GM12801 (cell line): ENCODE results near the gene FAM149A.

ENCODE experiments used
- CTCF ChIP-seq: IDR thresholded peaks from one replicate; pipeline ENCODE4 v1.5.1; 2011; ENCODE audit warnings: control low read depth; ENCODE audit not compliant: insufficient read length; ENCODE audit errors: extremely low read depth

Gene FAM149A

DNA sequence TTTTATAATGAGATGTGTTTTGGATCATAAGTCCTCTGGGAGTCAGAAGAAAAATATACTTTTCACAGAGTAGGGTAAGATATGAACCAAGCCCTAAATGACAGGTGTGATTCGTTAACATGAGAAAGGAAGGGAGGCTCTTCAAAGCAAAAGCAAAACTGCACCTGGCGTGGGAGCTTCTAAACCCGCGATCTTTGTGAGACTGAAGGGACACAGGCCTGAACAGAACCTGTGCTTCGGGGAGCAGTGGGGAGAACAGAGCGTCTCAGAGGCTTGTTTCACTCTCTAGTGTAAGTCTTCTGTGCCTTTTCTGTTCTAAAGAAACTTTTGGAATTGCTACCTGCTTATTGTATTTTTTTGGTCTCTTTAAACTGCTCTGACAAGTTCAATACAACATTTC is 56.6 kb downstream of the FAM149A start:
- no peak for TF ChIP-seq CTCF

DNA sequence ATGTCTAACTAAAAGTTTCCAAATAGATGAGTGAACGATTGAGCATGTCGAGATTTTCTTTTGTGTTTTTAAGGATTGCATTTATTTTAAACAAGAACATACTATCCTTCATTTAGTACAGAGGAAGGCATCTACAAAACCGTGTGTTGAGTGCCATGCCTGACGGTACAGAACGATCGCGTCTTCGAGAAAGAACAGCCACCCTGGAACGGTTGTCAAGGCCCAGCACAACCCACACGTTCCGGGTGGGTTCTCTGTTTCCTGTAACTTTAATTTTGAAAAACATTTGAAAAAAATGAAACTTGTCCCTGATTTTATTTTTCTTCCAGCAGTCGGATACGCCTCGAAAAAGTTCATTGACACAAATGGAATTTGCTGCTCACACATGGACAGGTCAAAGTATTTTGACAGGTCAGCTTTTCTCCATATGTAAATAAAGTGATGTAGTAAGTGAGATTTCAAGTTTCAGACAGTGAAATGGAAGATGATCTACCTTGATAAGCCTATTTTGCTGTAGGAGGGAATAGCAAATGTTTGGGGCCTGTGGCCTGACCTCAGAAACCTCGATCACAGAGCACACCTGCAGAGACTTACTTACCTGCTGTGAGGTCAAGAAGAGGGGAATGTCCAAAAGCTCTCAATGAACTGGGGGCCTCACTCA is 62.5 kb downstream of the FAM149A start:
- no peak for TF ChIP-seq CTCF

- no peak for TF ChIP-seq CTCF
These were observed 63.1 kb downstream of the FAM149A start for GRCh38 chr4:186167605-186168004.

DNA sequence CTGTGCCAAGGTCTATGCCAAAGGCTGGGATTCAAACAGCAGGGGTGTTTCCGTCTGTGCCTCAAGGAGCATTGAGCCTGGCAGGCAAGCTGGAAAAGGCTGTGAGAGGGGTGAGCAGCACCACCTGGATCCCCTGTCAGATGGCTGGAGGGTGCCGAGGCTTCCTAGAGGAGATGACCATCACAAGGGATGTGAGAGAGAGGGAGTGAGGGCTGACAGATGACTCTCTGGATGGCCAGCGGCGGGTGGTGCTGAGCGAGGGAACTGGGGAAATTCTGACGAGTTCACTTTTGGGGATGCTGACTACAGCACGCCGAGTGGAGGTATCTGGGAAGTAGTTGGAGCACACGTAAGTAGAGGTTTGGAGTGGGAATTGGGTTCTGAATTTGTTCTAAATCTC is 64.2 kb downstream of the FAM149A start:
- TF ChIP-seq CTCF: no peak

GRCh38 chr4:186169333-186169944 is 64.9 kb downstream of the FAM149A start:
- TF ChIP-seq CTCF: no peak

DNA sequence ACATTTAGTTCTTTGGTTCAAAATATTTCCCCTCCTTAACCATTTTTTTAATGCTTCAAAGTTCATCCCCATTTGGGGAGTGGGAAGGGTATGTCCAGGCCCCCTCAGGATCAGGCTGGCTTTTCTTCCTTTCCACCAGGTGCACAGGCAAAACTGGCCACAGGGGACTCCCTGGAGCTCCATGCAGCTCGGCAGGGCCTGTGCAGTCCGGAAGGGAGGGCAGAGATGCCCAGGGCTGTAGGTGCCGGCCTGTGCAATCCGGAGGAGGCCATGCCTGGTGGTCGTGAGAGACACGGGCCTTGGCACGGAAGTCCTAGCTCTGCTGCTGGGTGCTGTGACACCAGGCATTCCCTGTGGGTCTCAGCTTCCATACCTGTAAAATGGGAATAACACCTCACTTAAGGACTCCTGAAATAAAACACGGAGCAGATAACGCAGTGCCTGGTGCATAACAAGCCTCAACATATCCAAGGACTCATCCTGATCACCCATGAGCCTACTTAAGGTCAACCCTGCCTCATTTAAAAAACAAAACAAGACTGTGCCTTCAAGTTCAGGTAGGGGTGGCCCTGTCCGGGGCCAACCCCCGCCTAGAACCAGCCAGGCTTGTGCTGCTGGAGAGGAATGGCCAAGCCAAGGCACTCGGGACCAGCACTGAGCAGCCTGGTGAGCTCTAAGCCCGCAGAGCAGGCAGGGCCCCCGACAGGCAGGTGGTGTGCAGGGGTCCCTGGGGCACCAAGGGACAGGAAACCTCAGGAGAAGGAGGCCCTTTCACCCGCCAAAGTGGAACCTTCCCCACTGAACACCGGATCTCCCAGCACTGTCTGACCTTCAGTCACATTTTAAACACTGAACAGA is 65.7 kb downstream of the FAM149A start:
- no peak for TF ChIP-seq CTCF

DNA sequence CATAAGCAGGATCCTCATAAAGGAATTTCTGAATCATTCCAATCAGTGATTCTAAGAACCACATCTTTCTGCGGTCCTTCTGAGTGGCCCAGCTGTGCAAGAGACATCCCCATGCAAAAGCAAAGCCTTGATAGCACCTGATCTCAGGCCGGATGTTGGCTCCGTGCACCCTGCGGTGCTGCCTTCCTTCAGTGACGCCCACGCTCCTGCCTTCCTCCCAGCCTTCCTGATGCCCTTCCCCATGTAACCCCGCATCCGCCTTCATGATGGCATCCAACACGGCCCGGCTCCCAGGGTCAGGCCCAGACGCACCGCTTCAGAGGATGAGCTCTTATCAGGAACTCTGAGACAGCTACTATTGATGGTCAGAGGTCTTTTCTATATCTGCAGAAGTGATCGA is 66.5 kb downstream of the FAM149A start:
- no peak for TF ChIP-seq CTCF
